Left ventricle myocardium inferior (tissue), 1 donor: ENCODE results near the gene SIDT2. TPM values are rescaled to one million over a fixed set of nuclear protein-coding genes. Genes with fewer than 3 reads are reported as not detected.
A peak's percentile ranks its signal among the peaks of the same experiment; 100 is the strongest.

Experiments
- DNase-seq: peaks from one replicate; pipeline ENCODE4 v3.0.0-alpha.2; 2020
- H3K27ac ChIP-seq: fragments of 200-600 bp; replicated peaks from 2 replicates; pipeline ENCODE4 v1.8.0; 2021
- H3K27me3 ChIP-seq: fragments of 200-600 bp; 2 replicates; pipeline ENCODE4 v1.8.0; 2021; ENCODE audit warnings: low read depth
- H3K36me3 ChIP-seq: fragments of 200-600 bp; 2 replicates; pipeline ENCODE4 v1.8.0; 2021
- H3K4me1 ChIP-seq: fragments of 200-600 bp; 2 replicates; pipeline ENCODE4 v1.8.0; 2021
- H3K4me3 ChIP-seq: fragments of 200-600 bp; 2 replicates; pipeline ENCODE4 v1.8.0; 2021; ENCODE audit warnings: mild to moderate bottlenecking, moderate library complexity
- H3K9me3 ChIP-seq: fragments of 200-600 bp; replicated peaks from 2 replicates; pipeline ENCODE4 v1.8.0; 2021
- CTCF ChIP-seq: fragments of 200-600 bp; IDR thresholded peaks from 2 replicates; pipeline ENCODE4 v1.8.0; 2021; ENCODE audit warnings: antibody characterized with exemption, mild to moderate bottlenecking, borderline replicate concordance
- intact Hi-C: fragments of 100-400 bp; cut with micrococcal nuclease; formaldehyde crosslinking; loops from one replicate; pipeline ENCODE4 v1.11.0; 2022
- total RNA-seq: library from RNA; stranded (reverse); fragmentation: NEBNext Ultra II Directional; extraction: Animal tissue kit (Norgen Biotek cat#: 25700); gene quantifications from one replicate; pipeline ENCODE4 v1.2.1, GENCODE V29; 2021
- donor health status: DM: no; HTN: yes; CAD: no; lungs with severe emphysema.

Gene SIDT2
- total RNA-seq, 1 donor from 2014 or later: 23.5 TPM

- intact Hi-C loops: no loop called here
- no peaks in the 10 kb centered on the region for H3K4me1 ChIP-seq
- H3K4me3 ChIP-seq: no peak overlapping the region
- no peak for TF ChIP-seq CTCF
- H3K9me3 ChIP-seq: no peaks in the 10 kb centered on the region
- no peak overlapping the region for H3K27ac ChIP-seq
- peaks cover 88% of the 10 kb centered on the region for H3K36me3 ChIP-seq
- no peak for DNase-seq
- no peaks in the 10 kb centered on the region for H3K27me3 ChIP-seq
These were observed 9.4 kb downstream of the SIDT2 start for GRCh38 chr11:117187799-117188481.

- Histone ChIP-seq H3K4me3 (no peak overlapping the region), H3K27me3 (no peaks in the 10 kb centered on the region), H3K27ac (peak overlapping the region; percentile 23), H3K4me1 (no peaks in the 10 kb centered on the region), H3K9me3 (no peaks in the 10 kb centered on the region), H3K36me3 (peaks cover 88% of the 10 kb centered on the region)
- TF ChIP-seq CTCF: no peak
- intact Hi-C loops: no loop called here
- DNase-seq: no peak
These were observed 10.1 kb downstream of the SIDT2 start for GRCh38 chr11:117188620-117189081.

GRCh38 chr11:117189191-117189940 lies 10.8 kb downstream of the SIDT2 start:
- Histone ChIP-seq H3K27ac (peak overlapping the region; percentile 23), H3K36me3 (peaks cover 88% of the 10 kb centered on the region), H3K27me3 (no peaks in the 10 kb centered on the region), H3K4me1 (no peaks in the 10 kb centered on the region), H3K9me3 (no peaks in the 10 kb centered on the region), H3K4me3 (no peak overlapping the region)
- no peak for TF ChIP-seq CTCF
- DNase-seq: no peak
- intact Hi-C loops: no loop called here

DNA sequence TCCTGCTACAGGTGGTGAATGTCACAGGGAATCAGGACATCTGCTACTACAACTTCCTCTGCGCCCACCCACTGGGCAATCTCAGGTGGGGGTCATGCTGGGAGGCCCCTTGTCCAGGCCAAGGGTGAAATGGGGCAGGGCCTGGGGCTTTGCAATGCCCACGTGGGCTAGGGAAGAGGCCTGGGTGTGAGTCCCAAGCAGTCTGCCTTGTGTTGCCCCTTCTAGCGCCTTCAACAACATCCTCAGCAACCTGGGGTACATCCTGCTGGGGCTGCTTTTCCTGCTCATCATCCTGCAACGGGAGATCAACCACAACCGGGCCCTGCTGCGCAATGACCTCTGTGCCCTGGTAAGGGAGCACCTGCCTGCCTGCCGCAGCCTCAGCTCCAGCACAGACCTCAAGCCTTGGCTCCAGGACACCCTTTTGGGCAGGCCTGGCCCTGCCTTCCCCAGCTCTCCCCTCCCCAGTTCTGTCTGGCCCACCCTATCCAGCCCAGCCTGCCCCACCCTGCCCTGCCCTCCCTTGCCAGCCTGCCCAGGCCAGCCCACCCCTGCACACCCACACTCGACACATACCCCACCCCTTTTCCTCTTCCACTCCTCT lies 11.5 kb downstream of the SIDT2 start:
- no peak for TF ChIP-seq CTCF
- Histone ChIP-seq H3K36me3 (peaks cover 85% of the 10 kb centered on the region), H3K27ac (no peak overlapping the region), H3K4me3 (no peak overlapping the region), H3K9me3 (no peaks in the 10 kb centered on the region), H3K4me1 (no peaks in the 10 kb centered on the region), H3K27me3 (no peaks in the 10 kb centered on the region)
- intact Hi-C loops: no loop called here
- no peak for DNase-seq

DNA sequence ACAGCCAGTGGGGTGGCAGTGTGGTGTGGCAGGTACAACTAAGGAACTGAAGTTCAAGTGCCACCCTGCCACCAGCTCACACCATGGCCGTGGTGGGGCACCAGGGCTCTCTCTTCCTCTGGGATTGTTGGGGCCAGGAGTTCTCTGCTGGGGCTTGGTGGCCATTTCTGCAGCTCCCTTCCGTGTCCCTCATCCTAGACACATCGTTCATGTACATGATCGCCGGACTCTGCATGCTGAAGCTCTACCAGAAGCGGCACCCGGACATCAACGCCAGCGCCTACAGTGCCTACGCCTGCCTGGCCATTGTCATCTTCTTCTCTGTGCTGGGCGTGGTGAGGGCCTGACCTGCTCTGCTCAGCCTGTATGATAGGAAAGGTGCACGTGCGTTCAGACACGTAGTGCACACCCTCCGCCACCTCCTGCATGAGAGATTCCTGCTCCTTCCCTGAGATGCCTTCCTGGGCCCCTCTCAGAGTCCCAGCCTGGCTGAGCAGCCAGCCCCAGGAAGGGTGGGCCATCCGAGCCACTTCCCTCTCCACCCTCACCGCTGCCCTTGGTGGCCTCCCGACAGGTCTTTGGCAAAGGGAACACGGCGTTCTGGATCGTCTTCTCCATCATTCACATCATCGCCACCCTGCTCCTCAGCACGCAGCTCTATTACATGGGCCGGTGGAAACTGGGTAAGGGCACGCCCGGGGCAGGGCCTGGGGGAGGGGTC lies 13.3 kb downstream of the SIDT2 start:
- Histone ChIP-seq H3K4me1 (no peaks in the 10 kb centered on the region), H3K9me3 (no peaks in the 10 kb centered on the region), H3K36me3 (peaks cover 91% of the 10 kb centered on the region), H3K27me3 (no peaks in the 10 kb centered on the region), H3K4me3 (no peak overlapping the region), H3K27ac (no peak overlapping the region)
- intact Hi-C loops: no loop called here
- no peak for TF ChIP-seq CTCF
- no peak for DNase-seq
